Activated CD4-positive, alpha-beta T cell treated with anti-CD3 and anti-CD28 coated beads, Interleukin-2, amount 10 ng/mL, durations not matched to agents 7 days and 5 days (primary cell): Measurements from ENCODE around the gene NCBP1. TPM values are rescaled to one million over a fixed set of nuclear protein-coding genes. Genes with fewer than 3 reads are reported as not detected.
A peak's percentile ranks its signal among the peaks of the same experiment; 100 is the strongest.

Experiments used
- CTCF ChIA-PET: fragments of 350-600 bp; sonication (Branson Sonifier 250); formaldehyde crosslinking; loops from one replicate; lab custom pipeline; 2021; ENCODE audit warnings: antibody characterized with exemption; lab: Charles Lee
- POLR2A ChIA-PET: fragments of 350-600 bp; sonication (Branson Sonifier 250); formaldehyde crosslinking; loops from one replicate; lab custom pipeline; 2021; ENCODE audit warnings: antibody characterized with exemption; lab: Charles Lee
- DNase-seq: peaks from one replicate; pipeline ENCODE4 v3.0.0-alpha.2; 2020
- H3K27ac Mint-ChIP-seq: one replicate; pipeline ENCODE4 v1.8.0; 2021; ENCODE audit warnings: mild to moderate bottlenecking, moderate library complexity, mixed read lengths
- H3K27me3 Mint-ChIP-seq: one replicate; pipeline ENCODE4 v1.8.0; 2021; ENCODE audit warnings: mixed read lengths
- H3K36me3 Mint-ChIP-seq: one replicate; pipeline ENCODE4 v1.8.0; 2021; ENCODE audit warnings: low read depth, mixed read lengths
- H3K4me1 Mint-ChIP-seq: one replicate; pipeline ENCODE4 v1.8.0; 2021; ENCODE audit warnings: mixed read lengths
- H3K4me3 Mint-ChIP-seq: one replicate; pipeline ENCODE4 v1.8.0; 2021; ENCODE audit warnings: mild to moderate bottlenecking, moderate library complexity, mixed read lengths
- H3K9me3 Mint-ChIP-seq: one replicate; pipeline ENCODE4 v1.8.0; 2021; ENCODE audit warnings: mixed read lengths
- total RNA-seq, 2 experiments: library from RNA; stranded (reverse); gene quantifications; one replicate each; pipeline ENCODE4 v1.2.3, GENCODE V29; 2021

NCBP1 gene
- total RNA-seq, 2 experiments from 2014 or later: 42.4 to 51.1 TPM

DNA sequence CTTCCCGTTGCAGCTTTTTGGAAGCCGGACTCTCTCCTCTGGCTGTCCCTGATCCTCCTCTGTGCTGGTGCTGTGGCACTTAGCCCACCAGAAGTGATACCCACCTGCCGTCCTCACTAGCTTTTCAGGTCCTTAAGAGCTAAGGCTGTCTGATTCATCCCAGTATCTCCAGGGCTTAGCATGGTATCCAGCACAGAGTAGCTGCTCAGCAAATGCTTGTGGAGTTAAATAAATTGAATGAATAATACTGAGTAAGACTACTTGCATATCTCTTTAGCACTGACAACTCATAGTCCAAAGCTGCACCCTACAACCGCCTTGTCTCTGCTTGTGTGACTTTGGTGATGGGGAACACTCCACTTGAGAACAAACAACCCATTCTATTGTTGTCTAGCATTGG, 71.2 kb downstream of the NCBP1 start:
- no peak overlapping the region for H3K27ac Mint-ChIP-seq
- DNase-seq: no peak
- no peaks in the 10 kb centered on the region for H3K9me3 Mint-ChIP-seq
- H3K36me3 Mint-ChIP-seq: no peaks in the 10 kb centered on the region
- no peak overlapping the region for H3K4me3 Mint-ChIP-seq
- H3K4me1 Mint-ChIP-seq: peaks cover 26% of the 10 kb centered on the region
- H3K27me3 Mint-ChIP-seq: peaks cover 32% of the 10 kb centered on the region
- CTCF ChIA-PET: interaction anchor here (1.0 kb wide), 1 partner anchor 204 kb away, joined by 3 read pairs; no protein-coding TSS in a partner anchor
- POLR2A ChIA-PET: interaction anchor here (0.7 kb wide), 1 partner anchor 185 kb away, joined by 3 read pairs; no protein-coding TSS in a partner anchor

DNA sequence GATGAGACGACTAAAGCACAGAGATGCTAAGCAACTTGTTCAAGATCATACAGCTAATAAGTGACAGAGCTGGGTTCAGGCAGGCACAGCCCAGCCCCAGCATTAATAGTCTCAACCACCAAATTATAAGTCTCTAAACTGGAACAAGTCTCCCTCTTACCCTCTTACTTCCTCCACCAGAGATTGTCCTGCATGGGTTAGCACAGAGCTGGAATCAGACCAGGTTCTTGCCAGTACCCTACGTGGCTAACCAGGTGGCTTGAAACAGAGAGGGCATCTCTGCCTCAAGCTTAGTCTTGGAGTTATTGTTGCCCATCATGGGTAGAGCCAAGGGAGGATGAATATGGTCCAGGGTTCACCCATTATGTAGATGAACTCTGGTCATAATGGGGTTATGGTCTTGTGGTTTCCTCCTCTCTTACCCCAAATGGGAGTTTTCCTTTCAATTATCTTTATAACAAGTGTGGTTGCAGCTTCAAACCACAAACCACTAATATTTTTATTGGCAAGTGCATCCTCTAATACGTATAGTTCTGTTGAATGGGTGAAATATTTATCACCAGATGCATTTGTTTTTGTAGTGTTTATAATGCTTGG, 71.8 kb downstream of the NCBP1 start:
- Mint-ChIP-seq H3K4me1 (peaks cover 26% of the 10 kb centered on the region), H3K27me3 (peaks cover 32% of the 10 kb centered on the region), H3K36me3 (no peaks in the 10 kb centered on the region), H3K27ac (no peak overlapping the region), H3K4me3 (no peak overlapping the region), H3K9me3 (no peaks in the 10 kb centered on the region)
- POLR2A ChIA-PET: no interaction called here
- DNase-seq: no peak
- CTCF ChIA-PET: interaction anchor here (0.9 to 1.0 kb wide), 2 partner anchors 8 to 204 kb away, joined by 3 read pairs; partner anchors contain the start of gene XPA

DNA sequence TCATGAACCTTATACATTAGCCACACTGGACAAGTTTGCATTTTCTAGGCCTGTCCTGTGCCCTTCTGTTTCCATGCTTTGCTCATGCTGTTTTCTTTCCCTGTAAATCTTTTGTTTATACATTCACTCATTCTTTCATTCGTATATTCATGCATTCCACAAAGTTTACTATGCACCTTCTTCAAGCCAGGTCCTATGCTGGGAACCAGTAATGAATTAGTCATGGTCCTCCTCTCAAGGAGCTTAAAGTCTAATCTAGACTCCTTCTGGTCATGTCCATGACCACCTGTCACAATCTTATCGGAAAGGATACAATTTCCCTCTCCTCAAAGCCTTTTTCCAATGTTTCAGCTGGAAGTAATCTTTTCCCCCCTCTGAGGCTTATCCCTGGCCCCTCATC, 72.6 kb downstream of the NCBP1 start:
- POLR2A ChIA-PET: no interaction called here
- Mint-ChIP-seq H3K27ac (no peak overlapping the region), H3K4me3 (no peak overlapping the region), H3K27me3 (peaks cover 31% of the 10 kb centered on the region), H3K36me3 (no peaks in the 10 kb centered on the region), H3K9me3 (no peaks in the 10 kb centered on the region), H3K4me1 (peaks cover 33% of the 10 kb centered on the region)
- CTCF ChIA-PET: interaction anchor here (0.9 kb wide), 1 partner anchor 9 kb away, joined by 3 read pairs; the partner anchor contains the start of gene XPA
- no peak for DNase-seq

DNA sequence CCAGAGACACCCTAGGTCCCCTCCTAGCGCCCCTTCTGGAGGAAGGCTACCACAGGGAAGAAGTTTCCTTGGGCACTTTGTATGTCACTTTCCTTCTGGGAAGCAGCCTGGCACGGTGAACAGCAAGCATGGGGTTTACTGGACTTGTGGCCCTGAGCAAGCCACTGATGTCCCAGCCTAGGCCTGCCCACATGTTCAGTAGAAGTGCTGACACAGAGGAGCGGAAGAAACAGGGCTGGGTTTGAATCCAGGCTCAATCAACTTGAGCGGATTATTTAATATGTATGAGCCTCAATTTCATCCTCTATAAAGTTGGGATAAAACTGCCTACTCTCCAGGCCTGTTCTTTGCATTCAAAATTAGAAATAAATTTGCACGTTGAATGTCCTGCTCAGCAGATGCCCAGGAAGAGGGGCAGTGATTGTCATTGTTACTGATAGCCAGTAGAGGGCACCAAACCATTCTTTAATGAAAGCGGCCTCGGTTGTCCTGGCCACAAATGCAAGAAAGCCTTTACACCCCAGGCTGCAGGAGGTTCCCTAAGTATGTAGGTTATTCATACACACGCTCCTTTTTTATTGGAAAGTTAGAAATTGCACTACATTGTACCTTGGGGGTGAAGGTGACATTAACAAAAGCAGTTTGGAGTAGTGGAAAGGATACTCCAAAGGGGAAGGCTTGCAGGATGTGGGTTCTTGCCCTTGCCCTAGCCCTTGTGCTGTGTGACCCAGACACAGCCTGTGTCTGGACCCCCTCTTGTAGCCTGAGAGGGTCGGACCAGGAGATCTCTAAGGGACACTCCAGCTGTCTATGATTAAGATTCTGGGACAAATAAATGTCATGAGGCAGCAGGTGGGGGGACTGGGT, 77.0 kb downstream of the NCBP1 start:
- Mint-ChIP-seq H3K4me3 (peak overlapping the region; percentile 2), H3K27me3 (peaks cover 33% of the 10 kb centered on the region), H3K9me3 (no peaks in the 10 kb centered on the region), H3K4me1 (peaks cover 46% of the 10 kb centered on the region), H3K27ac (peak overlapping the region; percentile 47), H3K36me3 (no peaks in the 10 kb centered on the region)
- CTCF ChIA-PET: interaction anchor here (0.5 kb wide), 1 partner anchor 160 kb away, joined by 3 read pairs; no protein-coding TSS in a partner anchor
- DNase-seq: peak; percentile 67
- POLR2A ChIA-PET: no interaction called here

DNA sequence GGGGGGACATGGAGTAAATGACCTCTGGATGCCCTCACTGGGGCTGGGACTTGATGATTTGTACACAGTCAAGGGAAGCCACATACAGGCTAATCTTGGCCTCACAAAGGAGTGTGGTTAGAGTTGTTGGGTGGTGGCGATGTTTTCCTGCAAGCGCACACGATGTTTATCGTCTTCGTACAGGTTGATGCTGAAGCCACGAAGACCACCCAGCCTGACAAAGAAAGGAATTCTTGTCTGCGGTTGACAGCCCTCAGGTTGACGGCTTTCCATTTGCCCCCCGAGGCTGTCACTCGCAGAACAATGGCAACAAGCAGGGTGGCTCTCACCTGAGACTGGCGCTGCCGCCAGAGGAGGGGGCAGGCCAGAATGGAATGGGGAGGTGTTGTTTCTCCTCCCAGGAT, 77.6 kb downstream of the NCBP1 start:
- ChIA-PET CTCF (interaction anchor here (0.5 kb wide), 1 partner anchor 159 kb away, joined by 3 read pairs; no protein-coding TSS in a partner anchor), POLR2A (no interaction called here)
- peak overlapping the region; percentile 65 for H3K27ac Mint-ChIP-seq
- peaks cover 40% of the 10 kb centered on the region for H3K4me1 Mint-ChIP-seq
- H3K4me3 Mint-ChIP-seq: peak overlapping the region; percentile 2
- DNase-seq: peak; percentile 17
- H3K36me3 Mint-ChIP-seq: no peaks in the 10 kb centered on the region
- peaks cover 31% of the 10 kb centered on the region for H3K27me3 Mint-ChIP-seq
- H3K9me3 Mint-ChIP-seq: no peaks in the 10 kb centered on the region

DNA sequence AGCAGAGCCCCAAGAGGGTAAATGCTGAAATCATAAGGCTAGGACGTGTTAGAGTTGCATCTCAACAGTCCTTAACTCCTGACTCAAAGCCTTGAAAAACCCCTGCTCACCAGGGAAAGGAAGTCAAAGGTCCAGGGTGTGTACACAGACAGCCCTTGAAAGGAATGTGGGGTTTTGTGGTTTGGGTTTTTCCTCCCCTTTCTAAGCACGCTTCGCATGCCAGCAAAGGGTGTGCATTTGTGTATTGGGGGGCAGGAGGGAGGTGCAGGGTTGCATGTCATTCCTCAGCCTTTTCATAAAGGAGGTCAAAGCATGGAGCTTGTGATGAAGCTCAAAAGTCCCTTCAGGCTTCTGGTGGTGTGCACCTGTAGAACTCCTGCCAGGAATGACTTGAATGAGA, 80.8 kb downstream of the NCBP1 start:
- Mint-ChIP-seq H3K27me3 (peaks cover 17% of the 10 kb centered on the region), H3K36me3 (no peaks in the 10 kb centered on the region), H3K4me3 (peak overlapping the region; percentile 20), H3K4me1 (peaks cover 42% of the 10 kb centered on the region), H3K27ac (no peak overlapping the region), H3K9me3 (peaks cover 2% of the 10 kb centered on the region)
- ChIA-PET CTCF (interaction anchor here (0.8 kb wide), 1 partner anchor 17 kb away, joined by 3 read pairs; the partner anchor contains the start of gene XPA), POLR2A (no interaction called here)
- peak; percentile 26 for DNase-seq

DNA sequence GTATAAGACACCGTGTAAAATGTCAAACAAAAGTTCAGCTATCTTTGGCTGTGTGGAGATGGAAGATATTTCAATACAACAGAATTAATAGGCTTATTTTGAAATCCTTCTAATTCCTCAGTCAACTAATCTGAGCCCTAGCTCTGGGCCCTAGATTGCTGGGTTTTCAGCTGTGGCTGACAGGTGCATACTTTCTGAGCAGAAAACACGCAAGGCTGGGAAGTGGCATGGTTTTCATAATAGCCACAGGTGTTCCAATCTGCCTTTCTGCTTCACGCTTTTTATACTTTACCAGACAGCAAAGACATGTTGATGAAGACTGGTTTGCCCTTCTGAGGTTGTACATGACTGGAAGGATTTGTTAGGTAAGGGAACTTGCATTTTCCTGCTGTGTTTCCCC, 84.2 kb downstream of the NCBP1 start:
- CTCF ChIA-PET: interaction anchor here (0.7 to 1.0 kb wide), 2 partner anchors 19 to 128 kb away, joined by 3 read pairs; no protein-coding TSS in a partner anchor
- Mint-ChIP-seq H3K4me1 (peaks cover 24% of the 10 kb centered on the region), H3K9me3 (peaks cover 7% of the 10 kb centered on the region)

DNA sequence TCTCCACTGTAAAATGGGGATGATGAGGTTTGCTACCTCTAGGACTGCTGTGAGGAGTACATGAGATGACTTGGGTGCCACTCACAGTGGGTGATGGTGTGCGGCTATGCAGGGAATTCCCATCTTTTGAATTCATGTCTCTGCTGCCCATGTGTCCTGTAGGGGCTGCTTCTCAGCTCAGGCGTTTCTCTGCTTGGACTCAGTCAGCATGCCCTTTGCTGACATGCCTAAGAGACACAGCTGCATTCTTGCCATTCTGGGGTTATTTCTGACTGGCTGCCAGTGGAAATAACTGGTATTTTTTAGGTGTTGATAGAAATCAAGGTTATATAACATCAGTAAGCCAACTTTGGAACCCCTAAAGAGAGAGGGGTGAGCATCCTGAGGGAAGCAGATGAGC, 87.8 kb downstream of the NCBP1 start:
- Mint-ChIP-seq H3K36me3 (no peaks in the 10 kb centered on the region), H3K4me1 (peaks cover 2% of the 10 kb centered on the region), H3K9me3 (peaks cover 7% of the 10 kb centered on the region), H3K27ac (no peak overlapping the region), H3K27me3 (peaks cover 41% of the 10 kb centered on the region), H3K4me3 (no peak overlapping the region)
- CTCF ChIA-PET: interaction anchor here (1.1 kb wide), 1 partner anchor 21 kb away, joined by 3 read pairs; no protein-coding TSS in a partner anchor
- DNase-seq: no peak
- POLR2A ChIA-PET: interaction anchor here (0.5 kb wide), 1 partner anchor 157 kb away, joined by 4 read pairs; no protein-coding TSS in a partner anchor

More for the DNA sequence above, 84.2 kb downstream of the NCBP1 start:
- no peak overlapping the region for H3K4me3 Mint-ChIP-seq
- no peaks in the 10 kb centered on the region for H3K36me3 Mint-ChIP-seq
- POLR2A ChIA-PET: no interaction called here
- no peak overlapping the region for H3K27ac Mint-ChIP-seq
- DNase-seq: no peak
- peaks cover 20% of the 10 kb centered on the region for H3K27me3 Mint-ChIP-seq

DNA sequence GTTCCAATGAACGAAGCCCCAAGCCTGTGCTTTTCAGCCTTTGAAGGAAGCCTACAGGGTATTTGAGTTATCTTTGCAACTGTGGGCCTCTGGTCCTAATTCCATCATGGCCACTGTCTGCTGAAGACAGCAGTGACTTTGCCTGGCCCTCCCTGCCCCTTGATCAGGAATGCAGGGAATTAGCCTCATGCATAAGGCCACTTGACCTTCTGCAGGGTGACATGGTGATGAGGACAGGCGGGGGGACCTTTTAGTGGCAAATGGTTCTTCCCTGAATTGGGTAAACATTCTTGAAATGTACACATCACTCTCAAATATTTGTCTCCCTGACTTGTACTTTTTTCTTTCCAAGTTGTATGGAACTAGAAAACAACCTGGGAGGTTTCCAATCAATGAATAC, 88.7 kb downstream of the NCBP1 start:
- H3K4me3 Mint-ChIP-seq: no peak overlapping the region
- ChIA-PET CTCF (interaction anchor here (0.6 kb wide), 1 partner anchor 389 kb away, joined by 3 read pairs; no protein-coding TSS in a partner anchor), POLR2A (no interaction called here)
- peaks cover 39% of the 10 kb centered on the region for H3K27me3 Mint-ChIP-seq
- peaks cover 7% of the 10 kb centered on the region for H3K9me3 Mint-ChIP-seq
- H3K4me1 Mint-ChIP-seq: peaks cover under 1% of the 10 kb centered on the region
- H3K27ac Mint-ChIP-seq: no peak overlapping the region
- H3K36me3 Mint-ChIP-seq: no peaks in the 10 kb centered on the region
- DNase-seq: no peak

Other genes with a start within 250 kb of the NCBP1 start
- 10 to 100 TPM; 18.1 to 19.5 TPM for gene TDRD7, start 221.7 kb upstream of the NCBP1 start, total RNA-seq
- under 1 TPM; 0.35 to 0.45 TPM for gene TMOD1, start 132.2 kb upstream of the NCBP1 start, total RNA-seq
- 10 to 100 TPM; 14.1 to 17.2 TPM for gene TSTD2, start 453 bp upstream of the NCBP1 start, total RNA-seq
- 10 to 100 TPM; 15.5 to 15.8 TPM for gene XPA, start 63.5 kb downstream of the NCBP1 start, total RNA-seq
- gene FOXE1, start 219.4 kb downstream of the NCBP1 start, total RNA-seq: under 1 TPM in 1 of 2 experiments, not detected in 1; 0.05 TPM